Measurements from ENCODE around the gene SPATC1L.
"Not testable (repeated sequence)": the region's sequence is repeated elsewhere in the genome, so short reads cannot be mapped to it uniquely, and the experiment has no call there.

Gene SPATC1L

GRCh38 chr21:46171996-46172862 is 12.0 kb downstream of the SPATC1L start:
- TF ChIP-seq, protein P1, sequence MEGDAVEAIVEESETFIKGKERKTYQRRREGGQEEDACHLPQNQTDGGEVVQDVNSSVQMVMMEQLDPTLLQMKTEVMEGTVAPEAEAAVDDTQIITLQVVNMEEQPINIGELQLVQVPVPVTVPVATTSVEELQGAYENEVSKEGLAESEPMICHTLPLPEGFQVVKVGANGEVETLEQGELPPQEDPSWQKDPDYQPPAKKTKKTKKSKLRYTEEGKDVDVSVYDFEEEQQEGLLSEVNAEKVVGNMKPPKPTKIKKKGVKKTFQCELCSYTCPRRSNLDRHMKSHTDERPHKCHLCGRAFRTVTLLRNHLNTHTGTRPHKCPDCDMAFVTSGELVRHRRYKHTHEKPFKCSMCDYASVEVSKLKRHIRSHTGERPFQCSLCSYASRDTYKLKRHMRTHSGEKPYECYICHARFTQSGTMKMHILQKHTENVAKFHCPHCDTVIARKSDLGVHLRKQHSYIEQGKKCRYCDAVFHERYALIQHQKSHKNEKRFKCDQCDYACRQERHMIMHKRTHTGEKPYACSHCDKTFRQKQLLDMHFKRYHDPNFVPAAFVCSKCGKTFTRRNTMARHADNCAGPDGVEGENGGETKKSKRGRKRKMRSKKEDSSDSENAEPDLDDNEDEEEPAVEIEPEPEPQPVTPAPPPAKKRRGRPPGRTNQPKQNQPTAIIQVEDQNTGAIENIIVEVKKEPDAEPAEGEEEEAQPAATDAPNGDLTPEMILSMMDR (IDR thresholded peaks at IDR 0.05; ENCODE audit: low read depth, low read length, missing control alignments): no peak
- DNase-seq (ENCODE audit: extremely low read depth, low read depth): no peak
- H3K4me3 ChIP-seq (replicated peaks; ENCODE audit: low read depth, low read length): no peak overlapping the region

GRCh38 chr21:46171585-46171984 is 12.7 kb downstream of the SPATC1L start:
- no peak for DNase-seq (ENCODE audit: extremely low read depth, low read depth)
- no peak overlapping the region for H3K4me3 ChIP-seq (replicated peaks; ENCODE audit: low read depth, low read length)
- TF ChIP-seq, protein P1 (IDR thresholded peaks at IDR 0.05; ENCODE audit: low read depth, low read length, missing control alignments): no peak

GRCh38 chr21:46170436-46171193 is 13.6 kb downstream of the SPATC1L start:
- H3K4me3 ChIP-seq (replicated peaks; ENCODE audit: low read depth, low read length); DNase-seq (ENCODE audit: extremely low read depth, low read depth): not testable (repeated sequence)

DNA sequence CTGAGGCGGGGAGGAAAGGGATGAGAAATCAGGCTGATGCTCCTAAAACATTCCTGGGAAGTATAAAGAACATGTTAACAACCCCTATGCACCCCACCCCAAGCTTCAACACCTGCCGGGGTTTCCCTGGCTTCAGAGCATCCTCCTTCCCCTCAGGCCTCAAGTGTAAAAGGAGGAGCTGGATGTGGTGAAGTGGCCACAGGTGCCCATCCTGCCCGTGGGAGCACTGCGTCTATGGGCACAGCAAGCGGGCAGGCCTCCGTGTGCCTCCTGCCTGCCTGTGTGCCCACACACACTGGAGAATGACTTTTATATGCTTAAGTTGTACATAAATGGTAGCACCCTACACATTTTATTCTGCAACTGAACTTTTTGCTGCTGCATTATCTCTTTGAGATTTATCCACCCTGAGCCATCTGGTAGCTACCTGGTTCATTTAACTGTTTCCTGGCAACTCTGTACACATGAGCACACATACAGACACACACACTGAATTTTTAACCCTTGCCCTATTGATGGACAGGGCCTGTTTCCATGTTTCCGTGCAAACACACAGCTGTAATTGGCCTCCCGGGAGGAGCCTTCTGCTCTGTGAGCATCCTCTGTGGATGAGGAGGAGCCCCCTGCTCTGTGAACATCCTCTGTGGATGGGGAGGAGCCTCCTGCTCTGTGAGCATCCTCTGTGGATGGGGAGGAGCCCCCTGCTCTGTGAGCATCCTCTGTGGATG is 15.4 kb downstream of the SPATC1L start:
- no peak for DNase-seq (ENCODE audit: extremely low read depth, low read depth)
- TF ChIP-seq, protein P1 (IDR thresholded peaks at IDR 0.05; ENCODE audit: low read depth, low read length, missing control alignments): no peak
- no peak overlapping the region for H3K4me3 ChIP-seq (replicated peaks; ENCODE audit: low read depth, low read length)

GRCh38 chr21:46168238-46168637 is 16.0 kb downstream of the SPATC1L start:
- TF ChIP-seq, protein P1 (IDR thresholded peaks at IDR 0.05; ENCODE audit: low read depth, low read length, missing control alignments): no peak
- H3K4me3 ChIP-seq (replicated peaks; ENCODE audit: low read depth, low read length): no peak overlapping the region
- DNase-seq (ENCODE audit: extremely low read depth, low read depth): no peak

DNA sequence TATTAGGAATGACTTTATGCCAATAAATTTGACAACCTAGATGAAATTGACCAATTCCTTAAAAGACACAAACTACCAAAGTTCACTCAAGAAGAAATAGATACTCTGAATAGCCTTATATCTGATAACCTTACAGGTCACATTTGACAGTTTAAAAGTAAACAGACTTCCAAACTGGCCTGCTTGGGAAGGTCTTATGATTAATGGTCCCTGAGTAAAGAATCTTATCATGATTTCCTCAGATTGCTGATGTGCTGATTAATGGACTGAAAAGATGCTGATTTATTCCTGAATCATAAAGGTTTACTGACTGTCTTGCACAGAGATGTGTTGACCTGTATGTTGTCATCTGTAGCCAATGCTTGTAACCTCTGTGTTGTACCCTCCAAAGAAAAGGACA is 19.2 kb downstream of the SPATC1L start:
- H3K4me3 ChIP-seq (replicated peaks; ENCODE audit: low read depth, low read length): no peak overlapping the region
- DNase-seq (ENCODE audit: extremely low read depth, low read depth): no peak
- TF ChIP-seq, protein P1 (IDR thresholded peaks at IDR 0.05; ENCODE audit: low read depth, low read length, missing control alignments): no peak

- H3K4me3 ChIP-seq (replicated peaks; ENCODE audit: low read depth, low read length): no peak overlapping the region
- no peak for DNase-seq (ENCODE audit: extremely low read depth, low read depth)
- TF ChIP-seq, protein P1 (IDR thresholded peaks at IDR 0.05; ENCODE audit: low read depth, low read length, missing control alignments): no peak
These were observed 20.9 kb downstream of the SPATC1L start for GRCh38 chr21:46163380-46163779.

Measured in HFF-Myc (cell line).